Measurements from ENCODE around the gene STK32B.
A peak's percentile ranks its signal among the peaks of the same experiment; 100 is the strongest.
"Not testable (repeated sequence)": the region's sequence is repeated elsewhere in the genome, so short reads cannot be mapped to it uniquely, and the experiment has no call there.

Gene STK32B

DNA sequence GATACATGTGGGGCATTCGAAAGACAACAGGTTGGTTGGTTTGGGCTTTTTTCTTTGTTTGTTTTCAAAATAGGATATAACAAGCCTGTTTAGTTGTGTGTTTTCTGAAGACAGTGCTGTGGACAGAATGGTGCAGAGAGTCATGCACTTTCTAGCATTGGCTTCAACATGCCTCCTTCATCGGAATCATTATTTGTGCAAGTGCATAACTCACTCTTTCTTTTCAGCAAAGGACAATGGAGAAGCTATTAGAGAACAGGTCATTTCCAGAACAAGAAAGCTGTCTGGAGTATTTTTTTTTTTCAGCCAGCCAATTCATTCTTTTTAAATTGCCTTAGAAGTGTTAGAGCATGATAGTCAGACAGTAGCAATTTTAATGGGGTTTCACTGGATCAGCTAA lies 225.8 kb downstream of the STK32B start:
- no peak for FAIRE-seq

DNA sequence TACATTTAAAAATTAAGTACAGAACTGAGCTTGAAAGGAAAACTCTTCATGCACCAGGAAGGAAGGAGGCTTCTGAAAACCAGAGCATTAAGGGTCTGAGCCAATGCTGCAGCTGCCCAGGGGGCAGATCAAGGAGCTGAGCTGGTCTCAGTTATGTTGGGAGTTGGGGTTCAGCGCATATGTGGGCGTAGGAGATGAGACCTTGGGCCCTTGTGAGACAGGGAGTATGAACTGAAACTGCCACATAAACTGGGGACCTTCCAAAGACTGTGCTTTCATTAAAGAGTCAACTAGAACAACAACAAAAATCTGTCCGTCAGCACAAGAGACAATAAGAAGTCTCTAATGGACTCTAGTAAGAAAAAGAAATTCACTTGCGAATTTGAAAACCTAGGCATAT lies 226.9 kb downstream of the STK32B start:
- FAIRE-seq: no peak

DNA sequence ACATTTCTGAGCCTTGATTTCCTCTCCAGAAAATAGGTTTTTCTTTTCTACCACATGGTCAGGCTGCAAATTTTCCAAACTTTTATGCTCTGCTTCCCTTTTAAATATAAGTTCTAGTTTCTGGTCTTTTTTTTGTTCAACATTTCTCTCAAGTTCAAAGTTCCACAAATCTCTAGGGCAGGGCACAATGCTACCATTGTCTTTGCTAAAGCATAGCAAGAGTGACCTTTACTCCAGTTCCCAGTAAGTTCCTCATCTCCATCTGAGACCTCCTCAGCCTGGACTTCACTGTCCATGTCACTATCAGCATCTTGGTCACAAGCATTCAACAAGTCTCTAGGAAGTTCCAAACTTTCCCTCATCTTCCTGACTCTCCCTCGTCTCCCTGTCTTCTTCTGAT lies 228.8 kb downstream of the STK32B start:
- not testable (repeated sequence) for FAIRE-seq

DNA sequence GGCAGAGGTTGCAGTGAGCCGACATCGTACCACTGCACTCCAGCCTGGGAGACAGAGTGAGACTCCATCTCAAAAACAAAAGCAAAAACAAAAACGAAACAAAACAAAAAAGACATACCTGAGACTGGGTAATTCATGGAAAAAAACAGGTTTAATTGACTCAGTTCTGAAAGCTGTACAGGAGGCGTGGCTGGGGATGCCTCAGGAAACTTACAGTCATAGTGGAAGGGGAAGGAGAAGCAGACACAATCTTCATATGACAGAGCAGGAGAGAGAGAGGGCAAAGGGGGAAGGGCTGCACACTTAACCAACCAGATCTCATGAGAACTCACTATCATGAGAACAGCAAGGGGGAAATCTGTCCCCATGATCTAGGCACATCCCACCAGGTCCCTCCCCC lies 229.5 kb downstream of the STK32B start:
- FAIRE-seq: no peak

DNA sequence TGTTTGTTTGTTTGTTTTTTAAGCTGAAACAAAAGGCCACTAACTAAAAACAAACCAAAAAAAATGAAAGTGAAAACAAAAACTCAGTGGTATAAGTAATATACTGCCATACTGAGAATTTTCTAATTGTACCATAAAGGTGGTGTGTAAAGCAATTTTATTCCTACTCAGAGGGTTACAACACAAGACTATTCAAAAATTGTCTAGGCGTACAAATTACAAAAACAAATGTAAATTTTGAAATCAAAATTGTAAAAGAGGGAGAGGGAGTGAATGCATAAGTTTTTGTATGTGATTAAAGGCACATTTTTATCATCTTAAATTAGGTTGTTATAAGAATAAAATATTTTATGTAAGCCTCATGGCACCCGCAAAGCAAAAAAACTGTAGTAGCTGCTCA lies 232.6 kb downstream of the STK32B start:
- no peak for FAIRE-seq

DNA sequence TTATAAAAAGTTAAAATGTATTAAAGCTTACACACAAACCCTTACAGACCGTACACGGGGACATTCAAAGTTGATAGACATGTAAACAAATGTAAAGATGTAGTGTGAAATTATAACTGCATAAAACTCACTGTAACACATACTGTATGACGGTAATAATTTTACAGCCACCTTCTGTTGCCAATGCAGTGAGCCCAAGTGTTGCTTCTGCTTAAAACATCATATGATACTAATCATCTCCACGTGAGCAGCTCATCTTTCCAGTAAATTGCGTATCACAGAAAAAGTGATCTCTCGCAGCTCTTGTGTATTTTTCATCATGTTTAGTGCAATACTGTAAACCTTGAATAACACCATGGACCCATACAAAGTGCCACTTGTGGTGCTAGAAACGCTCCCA lies 233.2 kb downstream of the STK32B start:
- no peak for FAIRE-seq

DNA sequence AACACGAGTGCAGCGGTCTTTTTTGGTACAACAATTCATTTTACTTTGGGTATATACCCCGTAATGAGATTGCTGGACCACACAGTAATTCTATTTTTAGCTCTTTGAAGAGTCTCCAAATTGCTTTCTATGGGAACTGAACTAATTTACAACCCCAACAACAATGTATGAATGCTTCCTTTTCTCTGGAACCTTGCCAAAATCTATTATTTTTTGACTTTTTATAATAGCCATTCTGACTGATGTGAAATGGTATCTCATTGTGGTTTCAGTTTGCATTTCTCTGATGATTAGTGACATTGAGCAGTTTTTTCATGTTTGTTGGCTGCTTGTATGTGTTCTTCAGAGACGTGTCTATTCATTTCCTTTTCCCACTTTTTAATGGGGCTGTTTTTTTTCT lies 240.8 kb downstream of the STK32B start:
- no peak for FAIRE-seq

DNA sequence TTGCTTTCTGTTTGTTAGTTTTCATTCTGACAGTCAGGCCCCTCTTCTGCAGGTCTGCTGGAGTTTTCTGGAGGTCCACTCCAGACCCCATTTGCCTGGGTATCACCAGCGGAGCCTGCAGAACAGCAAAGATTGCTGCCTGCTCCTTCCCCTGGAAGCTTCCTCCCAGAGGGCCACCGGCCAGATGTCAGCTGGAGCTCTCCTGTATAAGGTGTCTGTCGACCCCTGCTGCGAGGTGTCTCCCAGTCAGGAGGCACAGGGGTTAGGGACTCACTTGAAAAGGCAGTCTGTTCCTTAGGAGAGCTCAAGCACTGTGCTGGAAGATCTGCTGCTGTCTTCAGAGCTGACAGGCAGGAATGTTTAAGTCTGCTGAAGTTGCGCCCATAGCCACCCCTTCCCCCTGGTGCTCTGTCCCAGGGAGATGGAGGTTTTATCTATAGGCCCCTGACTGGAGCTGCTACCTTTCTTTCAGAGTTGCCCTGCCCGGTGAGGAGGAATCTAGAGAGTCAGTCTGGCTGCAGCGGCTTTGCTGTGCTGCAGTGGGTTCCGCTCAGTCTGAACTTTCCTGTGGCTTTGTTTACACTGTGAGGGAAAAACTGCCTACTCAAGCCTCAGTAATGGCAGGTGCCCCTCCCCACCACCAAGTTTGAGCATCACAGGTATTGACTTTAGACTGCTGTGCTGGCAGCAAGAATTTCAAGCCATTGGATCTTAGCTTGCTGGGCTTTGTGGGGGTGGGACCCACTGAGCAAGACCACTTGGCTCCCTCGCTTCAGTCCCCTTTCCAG lies 246.9 kb downstream of the STK32B start:
- FAIRE-seq: not testable (repeated sequence)

DNA sequence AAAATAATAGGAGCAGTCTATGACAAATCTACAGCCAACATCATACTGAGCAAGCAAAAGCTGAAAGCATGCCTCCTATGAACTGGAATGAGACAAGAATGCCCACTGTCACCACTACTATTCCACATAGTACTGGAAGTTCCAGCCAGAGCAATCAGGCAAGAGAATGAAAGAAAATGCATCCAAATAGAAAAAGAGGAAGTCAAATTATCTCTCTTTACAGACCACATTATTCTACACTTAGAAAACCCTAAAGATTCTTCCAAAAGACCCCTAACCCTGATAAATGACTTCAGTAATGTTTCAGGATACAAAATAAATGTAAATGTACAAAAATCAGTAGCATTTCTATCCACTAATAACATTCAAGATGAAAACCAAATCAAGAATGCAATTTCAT lies 249.0 kb downstream of the STK32B start:
- FAIRE-seq: no peak

DNA sequence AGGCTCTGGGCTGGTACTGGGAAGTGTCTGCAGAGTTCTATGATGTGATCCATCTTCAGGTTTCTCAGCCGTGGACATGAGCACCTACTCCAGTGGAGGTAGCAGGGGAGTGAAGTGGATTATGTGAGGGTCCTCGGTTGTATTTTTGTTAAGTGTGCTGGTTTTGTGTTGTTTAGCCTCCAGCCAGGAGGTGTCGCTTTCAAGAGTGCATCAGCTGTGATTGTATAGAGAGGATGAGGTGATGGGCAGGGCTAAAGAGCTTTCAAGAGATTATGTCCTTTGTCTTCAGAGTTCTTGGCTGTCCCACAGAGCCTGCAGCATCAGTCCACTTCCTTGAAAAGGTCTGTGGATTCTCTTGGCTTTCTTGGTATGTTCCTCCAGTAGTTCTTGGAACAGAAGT lies 256.6 kb downstream of the STK32B start:
- FAIRE-seq: no peak

DNA sequence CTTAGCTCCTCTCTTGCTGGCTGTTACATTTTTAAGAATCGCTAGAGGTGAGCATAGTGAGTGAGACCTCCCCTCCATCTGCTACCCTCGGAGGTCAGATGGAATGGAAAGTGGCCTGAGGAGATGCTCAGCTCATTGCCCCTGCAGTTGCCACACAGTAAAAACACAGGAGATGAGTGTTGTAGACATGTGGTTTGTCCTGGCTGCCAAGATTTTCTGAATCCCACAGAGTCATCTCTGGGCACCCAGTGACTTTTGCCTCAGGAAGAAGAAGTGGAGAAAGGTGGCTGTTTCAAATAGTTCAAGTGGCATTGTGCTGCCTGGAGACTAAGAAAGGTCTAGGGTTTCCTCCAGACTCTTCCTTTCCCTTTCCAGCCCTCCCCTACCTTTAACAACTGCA lies 271.0 kb downstream of the STK32B start:
- FAIRE-seq: no peak

DNA sequence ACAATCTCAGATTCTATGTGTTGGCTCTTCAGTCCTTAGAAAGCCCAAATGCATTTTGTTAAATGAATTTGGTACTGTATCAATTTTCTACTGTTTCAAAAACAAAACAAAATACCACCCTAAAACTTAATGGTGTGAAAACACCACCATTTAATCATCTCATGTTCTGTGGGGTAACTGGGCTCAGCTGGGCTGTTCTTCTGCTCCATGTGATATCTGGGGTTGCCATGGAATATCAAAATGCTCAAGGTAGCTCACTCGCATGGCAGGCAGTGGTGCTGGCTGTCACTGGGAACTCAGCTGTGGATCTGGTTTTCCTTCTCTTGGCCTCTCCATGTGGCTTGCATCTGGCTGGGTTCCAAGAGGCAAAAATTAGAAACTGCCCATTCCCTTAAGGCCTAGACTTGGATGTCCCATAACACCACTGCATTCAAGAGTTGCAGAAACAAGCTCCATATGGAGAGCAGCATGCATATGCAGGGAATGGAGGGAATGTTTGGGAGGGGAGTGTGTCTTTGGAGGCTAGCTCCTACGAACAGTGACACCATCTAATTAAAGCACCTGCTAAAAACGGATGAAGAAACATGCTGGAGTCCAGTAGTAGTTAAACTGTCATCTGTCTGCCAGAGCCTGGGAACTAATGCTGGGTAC lies 279.2 kb downstream of the STK32B start:
- FAIRE-seq: no peak

DNA sequence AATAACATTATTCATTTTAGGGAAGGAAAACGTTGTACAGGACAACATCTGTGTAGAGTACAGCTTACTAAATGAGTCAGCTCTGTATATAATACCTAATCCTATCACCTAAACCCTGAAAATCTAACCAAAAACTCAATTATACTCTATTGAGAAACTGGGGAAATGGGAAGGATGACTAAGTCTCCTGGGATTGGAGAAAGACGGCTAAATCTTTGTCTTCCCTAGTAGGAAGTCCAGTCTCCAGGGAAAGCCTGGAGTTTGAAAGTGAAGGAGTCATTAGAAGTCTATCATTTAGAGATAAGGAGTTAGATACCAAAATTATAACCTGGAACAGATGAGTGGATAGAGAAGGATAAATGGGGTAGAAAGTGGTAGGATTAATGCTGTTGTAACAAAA lies 286.5 kb downstream of the STK32B start:
- FAIRE-seq: no peak

DNA sequence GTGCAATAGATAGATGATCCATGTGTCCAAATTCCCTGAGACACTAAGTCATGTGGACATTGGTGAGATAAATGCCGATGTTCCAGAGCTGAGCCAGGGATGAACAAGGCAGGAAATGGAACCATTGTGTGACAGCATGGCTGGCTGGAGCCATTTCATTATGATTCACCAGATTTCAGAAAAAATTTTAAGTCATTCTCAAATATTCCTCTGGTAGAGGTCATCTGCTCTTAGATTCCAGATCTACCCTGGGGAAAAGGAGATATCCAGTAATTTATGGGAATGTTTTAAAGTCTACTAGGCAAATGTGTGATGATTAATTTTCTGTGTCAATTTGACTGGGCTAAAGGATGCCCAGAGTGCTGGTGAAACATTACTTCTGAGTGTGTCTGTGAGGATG lies 287.3 kb downstream of the STK32B start:
- FAIRE-seq: no peak

DNA sequence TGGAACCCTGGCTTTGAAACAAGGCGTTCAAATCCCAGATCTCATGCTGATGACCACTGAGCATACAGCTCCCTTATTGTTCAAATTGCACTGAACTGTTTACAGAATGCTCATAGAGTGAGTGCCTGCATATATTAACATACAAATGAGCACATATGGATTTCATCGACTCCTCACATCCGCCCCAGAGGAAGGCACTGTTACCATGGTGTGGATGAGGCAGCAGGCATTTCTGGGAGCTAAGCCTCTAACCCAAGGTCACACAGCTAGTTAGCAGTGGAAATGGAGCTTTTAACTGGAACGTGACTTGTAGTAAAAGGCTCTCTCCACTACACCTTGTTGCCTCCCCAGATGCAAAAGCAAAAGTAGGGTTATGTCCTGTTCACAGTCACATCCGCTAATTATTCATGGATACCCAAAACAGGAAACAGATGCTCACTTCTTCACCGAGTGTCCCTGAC lies 289.7 kb downstream of the STK32B start:
- no peak for FAIRE-seq

DNA sequence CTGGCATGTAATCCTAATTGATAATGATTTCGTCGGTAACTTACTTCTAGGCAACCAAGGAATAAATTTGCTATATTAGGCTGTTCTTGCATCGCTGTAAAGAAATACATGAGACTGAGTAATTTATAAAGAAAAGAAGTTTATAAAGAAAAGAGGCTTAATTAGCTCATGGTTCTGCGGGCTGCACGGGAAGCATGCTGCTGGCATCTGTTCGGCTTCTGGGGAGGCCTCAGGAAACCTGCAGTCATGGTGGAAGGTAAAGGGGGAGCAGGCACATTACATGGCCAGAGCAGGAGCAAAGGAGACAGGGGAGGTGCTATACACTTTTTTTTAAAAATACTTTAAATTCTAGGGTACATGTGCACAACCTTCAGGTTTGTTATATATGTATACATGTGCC lies 290.2 kb downstream of the STK32B start:
- FAIRE-seq: no peak

DNA sequence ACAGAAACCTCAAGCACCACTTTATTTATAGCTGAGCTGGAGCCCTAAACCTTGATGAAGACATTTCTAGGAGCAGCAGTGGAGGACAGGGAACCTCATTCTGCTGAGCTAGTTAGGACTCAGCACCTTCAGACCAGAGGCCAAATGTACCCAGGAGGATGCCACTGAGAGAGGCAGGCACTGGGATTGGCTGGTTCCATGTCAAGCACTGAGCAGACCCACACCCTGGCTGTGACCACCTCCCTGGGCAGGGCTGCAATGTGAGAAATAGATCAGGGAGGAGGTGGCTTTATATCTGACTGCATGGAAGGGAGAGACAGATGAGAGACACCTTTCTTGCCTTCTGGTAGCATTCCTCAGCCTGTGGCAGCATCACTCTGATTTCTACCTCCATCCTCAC lies 304.6 kb downstream of the STK32B start:
- FAIRE-seq: no peak

DNA sequence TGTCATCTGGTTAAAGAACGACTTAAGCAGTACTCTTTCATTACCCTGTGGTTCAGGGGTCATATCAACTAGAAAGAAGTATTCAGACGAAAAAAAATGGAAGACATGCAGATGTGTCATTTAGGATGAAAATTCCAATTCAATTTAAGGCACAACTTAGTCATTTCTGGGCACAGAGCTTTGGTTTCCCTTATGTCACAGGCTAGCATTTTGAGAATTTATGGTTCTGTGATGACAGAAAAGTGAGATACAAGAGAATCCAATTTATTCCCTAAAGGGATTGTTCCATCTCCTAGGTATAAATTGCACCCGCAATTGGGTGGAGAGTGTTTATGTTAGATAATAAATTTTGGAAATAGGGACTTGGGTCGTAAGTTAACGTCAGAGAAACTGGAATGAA lies 306.6 kb downstream of the STK32B start:
- no peak for FAIRE-seq

DNA sequence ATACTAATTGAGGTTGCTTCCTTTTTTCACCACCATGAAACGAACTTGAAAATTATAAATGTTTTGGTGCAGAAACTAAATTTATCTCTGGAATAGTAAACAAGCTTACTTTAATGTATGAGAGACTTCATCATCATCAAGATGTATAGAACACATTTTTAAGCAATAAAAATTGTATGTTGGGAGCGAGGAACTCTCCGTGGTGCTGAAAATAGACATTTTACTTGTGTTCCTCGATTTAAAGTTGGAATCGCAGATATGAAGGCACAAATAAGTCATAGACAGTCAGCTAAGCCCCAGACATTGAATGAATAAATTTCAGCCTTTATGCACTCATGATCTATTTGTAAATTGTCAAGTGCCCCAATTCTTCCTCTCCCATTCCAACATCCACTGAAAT lies 310.7 kb downstream of the STK32B start:
- peak; percentile 8 for FAIRE-seq

DNA sequence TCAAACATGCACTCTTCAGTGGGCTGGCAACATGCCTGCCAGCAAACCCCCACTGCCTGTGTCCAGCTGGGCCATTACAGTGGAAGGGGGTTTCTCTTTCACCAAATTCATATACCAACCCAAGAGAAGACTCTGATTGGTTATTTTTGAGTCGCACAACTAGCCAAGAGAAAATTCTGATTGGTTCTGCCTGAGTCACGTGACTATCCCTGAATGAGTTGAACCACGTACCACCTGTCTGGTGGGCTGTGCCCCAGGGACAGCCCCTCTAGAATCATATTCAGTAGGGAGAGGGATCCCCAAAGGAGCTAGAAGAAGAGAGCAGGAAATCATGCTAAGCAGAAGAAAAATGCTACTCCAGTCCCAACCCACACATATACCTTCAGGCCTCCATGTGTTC lies 313.1 kb downstream of the STK32B start:
- FAIRE-seq: no peak

DNA sequence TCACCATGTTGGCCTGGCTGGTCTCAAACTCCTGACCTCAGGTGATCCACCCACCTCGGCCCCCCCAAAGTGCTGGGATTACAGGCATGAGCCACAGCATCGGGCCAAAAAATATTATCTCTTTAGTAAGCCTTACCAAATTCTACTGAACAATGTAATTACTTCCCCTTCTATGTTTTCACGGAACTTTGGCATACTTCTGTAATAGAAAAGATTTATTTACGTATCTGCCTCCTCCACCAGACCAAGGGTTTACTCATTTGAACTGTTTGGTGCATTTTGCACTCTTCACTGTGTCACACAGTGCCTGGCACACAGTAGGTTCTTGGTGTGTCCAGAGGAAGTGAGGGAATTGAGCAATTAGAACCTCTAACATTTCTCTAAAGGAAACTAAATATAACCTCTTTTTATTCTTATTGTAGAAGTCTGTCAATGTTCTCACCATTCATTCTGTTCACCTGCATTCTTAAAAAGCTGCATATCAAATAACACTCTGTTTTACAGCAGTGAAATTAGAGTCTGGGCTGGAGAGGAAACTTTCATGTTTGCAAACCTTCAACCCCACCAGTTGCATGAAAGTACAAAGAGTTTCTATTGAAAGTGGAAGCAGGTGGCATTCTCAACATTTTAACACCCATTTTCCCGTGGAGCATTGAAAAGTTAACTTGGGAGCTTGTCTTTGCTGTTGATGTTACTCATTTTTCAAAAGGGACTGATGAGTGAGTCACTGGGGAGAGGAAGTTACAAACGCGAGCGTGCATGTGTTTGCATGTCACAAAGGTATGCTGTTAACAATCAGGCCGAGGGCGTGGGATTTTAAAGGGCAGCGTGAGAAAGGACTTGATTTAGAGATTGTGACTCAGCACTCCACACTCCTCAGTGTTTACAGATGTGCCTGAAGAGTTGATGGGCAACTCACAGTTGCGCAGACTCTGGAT lies 314.1 kb downstream of the STK32B start:
- FAIRE-seq: no peak

DNA sequence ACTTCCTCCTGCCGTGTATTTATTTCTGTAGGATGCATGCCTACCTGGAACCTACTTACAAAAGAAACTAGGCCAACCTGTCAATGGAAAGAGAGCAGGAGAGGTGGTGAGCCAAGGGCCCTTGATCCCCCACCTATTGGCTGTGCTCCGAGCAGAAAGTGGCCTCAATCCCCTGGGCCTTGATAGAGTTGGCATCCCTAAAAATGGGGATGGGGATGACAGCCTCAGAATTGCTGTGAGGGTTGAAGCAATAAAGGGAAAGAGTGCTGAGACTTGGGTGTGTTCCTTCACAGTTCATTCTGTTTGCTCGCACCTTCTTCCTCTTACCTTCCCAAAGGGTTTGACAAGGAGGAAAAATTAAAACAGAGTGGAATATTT lies 314.7 kb downstream of the STK32B start:
- FAIRE-seq: no peak

DNA sequence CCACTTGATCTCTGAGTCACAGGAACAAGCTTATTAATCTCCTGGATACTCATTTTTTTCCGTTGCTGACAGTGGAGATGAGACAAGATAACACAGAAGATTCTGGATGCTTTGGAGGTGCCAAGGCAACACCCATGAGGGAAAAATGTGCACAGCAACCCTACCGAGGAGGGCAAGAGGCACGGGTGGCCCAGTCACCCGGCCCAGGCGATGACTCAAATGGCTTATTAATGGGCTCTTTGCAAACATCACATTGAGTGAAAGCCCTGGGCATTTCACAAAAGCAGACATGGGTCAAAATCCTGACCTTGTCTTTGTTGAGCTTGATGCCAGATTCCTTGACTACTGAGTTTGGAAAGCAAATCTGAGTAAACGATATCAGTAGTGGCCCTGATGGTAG lies 315.1 kb downstream of the STK32B start:
- no peak for FAIRE-seq

DNA sequence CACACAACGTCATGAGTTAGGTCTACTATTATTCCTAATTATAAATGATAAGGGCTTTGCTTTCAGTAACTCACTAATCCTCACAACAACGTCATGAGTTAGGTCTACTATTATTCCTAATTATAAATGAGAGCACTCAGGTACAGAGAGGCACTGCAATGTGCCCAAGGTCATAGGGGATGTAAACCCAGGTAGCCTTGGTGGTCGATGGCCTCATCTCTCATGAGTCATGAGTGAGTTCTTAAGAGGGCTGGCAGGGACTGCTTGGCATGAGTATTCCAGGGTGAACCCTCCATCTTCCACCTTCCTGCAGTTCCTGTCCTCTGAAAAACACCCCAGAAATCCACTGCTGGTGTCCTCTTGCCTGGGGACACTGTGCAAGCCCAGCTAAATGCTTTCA lies 317.1 kb downstream of the STK32B start:
- no peak for FAIRE-seq

All from endometrium (tissue), 2 donors.